ENCODE results near the gene LUZP1. TPM values are rescaled to one million over a fixed set of nuclear protein-coding genes. Genes with fewer than 3 reads are reported as not detected.

Gene LUZP1
- total and polyA plus RNA-seq, 10 of the 15 experiments (the other 5 are each of a cell fraction or from before 2014, with no cell fraction given) = 11.3 to 28.2 (median 17.3) TPM

- TF ChIP-seq USF2 (IDR thresholded peaks at IDR 0.05; ENCODE audit: borderline replicate concordance, low read depth, low read length) = no peak
- TF ChIP-seq NRF1 (conservative IDR thresholded peaks at IDR 0.05; ENCODE audit: low read depth, low read length) = no peak
- TF ChIP-seq FOS (IDR thresholded peaks at IDR 0.05; ENCODE audit: borderline replicate concordance, extremely low read depth, insufficient read length) = no peak
- TF ChIP-seq JUNB (IDR thresholded peaks at IDR 0.05) = no peak
- TF ChIP-seq NR2C2 (IDR thresholded peaks at IDR 0.05; ENCODE audit: borderline replicate concordance, control insufficient read depth, insufficient read length, low read depth) = no peak
- TF ChIP-seq IRF3 (IDR thresholded peaks at IDR 0.05) = no peak
- no peak for TF ChIP-seq PRDM15 (CRISPR knock-in tag; IDR thresholded peaks at IDR 0.05)
- no peak for TF ChIP-seq KDM1A (IDR thresholded peaks at IDR 0.05; ENCODE audit: borderline replicate concordance)
- no peak for TF ChIP-seq STAT3 (IDR thresholded peaks at IDR 0.05; ENCODE audit: low read depth, low read length)
- TF ChIP-seq MXI1 (IDR thresholded peaks at IDR 0.05; ENCODE audit: low read depth, low read length) = no peak
- no peak for TF ChIP-seq ZNF24 (IDR thresholded peaks at IDR 0.05)
- TF ChIP-seq ZNF687 (IDR thresholded peaks at IDR 0.05) = no peak
- TF ChIP-seq SPI1 (IDR thresholded peaks at IDR 0.05; ENCODE audit: borderline replicate concordance, insufficient read depth, low read depth, low read length) = no peak
- 0 out of 4 replicates have a peak, but pooled peaks of 1 of the 2 experiments have one; percentile 3 for TF ChIP-seq BHLHE40 (IDR thresholded peaks at IDR 0.05; ENCODE audit: borderline replicate concordance in 1 of 2, low read depth in 2 of 2, low read length in 1 of 2)
- no peak for TF ChIP-seq SKIL (IDR thresholded peaks at IDR 0.05; ENCODE audit: low read depth, poor library complexity, severe bottlenecking)
- no peak for TF ChIP-seq CREM (IDR thresholded peaks at IDR 0.05; ENCODE audit: low read depth)
- TF ChIP-seq NR2F1 (conservative IDR thresholded peaks at IDR 0.05) = 0 out of 2 replicates have a peak, but pooled peaks have one; percentile 23
These were observed 1.1 kb downstream of the LUZP1 start (continued) for GRCh38 chr1:23167353-23168078.

Measured in GM12878 (cell line).